Suprapubic skin (tissue), 4 donors: ENCODE measurements around the gene TMEM63A. TPM values are rescaled to one million over a fixed set of nuclear protein-coding genes. Genes with fewer than 3 reads are reported as not detected.

ENCODE experiments used
- DNase-seq, 2 donors: peaks; one replicate each; pipeline ENCODE4 v3.0.0-alpha.2; 2019; ENCODE audit warnings: low spot score in 2 of 2
- H3K27ac ChIP-seq: fragments of 200-600 bp; sonication (generic); one replicate; pipeline ENCODE4 v1.5.1; 2019
- H3K27me3 ChIP-seq: fragments of 200-600 bp; sonication (generic); one replicate; pipeline ENCODE4 v1.5.1; 2019
- H3K36me3 ChIP-seq: fragments of 200-600 bp; sonication (generic); one replicate; pipeline ENCODE4 v1.5.1; 2019
- H3K4me1 ChIP-seq: fragments of 200-600 bp; sonication (generic); one replicate; pipeline ENCODE4 v1.5.1; 2019
- H3K4me3 ChIP-seq: fragments of 200-600 bp; sonication (generic); one replicate; pipeline ENCODE4 v1.5.1; 2019; ENCODE audit warnings: mild to moderate bottlenecking
- H3K9me3 ChIP-seq: fragments of 200-600 bp; sonication (generic); one replicate; pipeline ENCODE4 v1.5.1; 2019
- CTCF ChIP-seq, 2 donors: fragments of 200-600 bp in 1 of 2; fragments of 450-650 bp in 1 of 2; sonication (generic) in 1 of 2; IDR thresholded peaks; one replicate each; pipeline ENCODE4 v1.5.1; 2016 to 2019; ENCODE audit warnings: antibody characterized with exemption in 2 of 2, mild to moderate bottlenecking in 1 of 2, moderate library complexity in 1 of 2
- EP300 ChIP-seq: sonication (generic); formaldehyde crosslinking; IDR thresholded peaks from one replicate; pipeline ENCODE4 v1.6.1; 2017; ENCODE audit warnings: antibody characterized with exemption
- POLR2A ChIP-seq, 2 donors: fragments of 450-650 bp; IDR thresholded peaks; one replicate each; pipeline ENCODE4 v1.6.1; 2017; ENCODE audit warnings: antibody characterized with exemption in 2 of 2, mild to moderate bottlenecking in 2 of 2, moderate library complexity in 2 of 2
- POLR2AphosphoS5 ChIP-seq, 3 donors: sonication (generic); formaldehyde crosslinking; IDR thresholded peaks; one replicate each; pipeline ENCODE4 v1.6.1; 2017; ENCODE audit warnings: antibody characterized with exemption in 3 of 3
- WGBS: methylation state at CpG from one replicate; pipeline ENCODE4 v1.1.5; 2018; 5-methylcytosine and 5-hydroxymethylcytosine counted together
- total RNA-seq, 4 donors: library from RNA; depleted of rRNA; stranded (reverse); fragments of >200 nt; gene quantifications; one replicate each; pipeline ENCODE4 v1.1.0, GENCODE V29; 2016

The TMEM63A gene
- total RNA-seq, 4 donors from 2014 or later, result 32.6 to 162 (median 48.9) TPM

DNA sequence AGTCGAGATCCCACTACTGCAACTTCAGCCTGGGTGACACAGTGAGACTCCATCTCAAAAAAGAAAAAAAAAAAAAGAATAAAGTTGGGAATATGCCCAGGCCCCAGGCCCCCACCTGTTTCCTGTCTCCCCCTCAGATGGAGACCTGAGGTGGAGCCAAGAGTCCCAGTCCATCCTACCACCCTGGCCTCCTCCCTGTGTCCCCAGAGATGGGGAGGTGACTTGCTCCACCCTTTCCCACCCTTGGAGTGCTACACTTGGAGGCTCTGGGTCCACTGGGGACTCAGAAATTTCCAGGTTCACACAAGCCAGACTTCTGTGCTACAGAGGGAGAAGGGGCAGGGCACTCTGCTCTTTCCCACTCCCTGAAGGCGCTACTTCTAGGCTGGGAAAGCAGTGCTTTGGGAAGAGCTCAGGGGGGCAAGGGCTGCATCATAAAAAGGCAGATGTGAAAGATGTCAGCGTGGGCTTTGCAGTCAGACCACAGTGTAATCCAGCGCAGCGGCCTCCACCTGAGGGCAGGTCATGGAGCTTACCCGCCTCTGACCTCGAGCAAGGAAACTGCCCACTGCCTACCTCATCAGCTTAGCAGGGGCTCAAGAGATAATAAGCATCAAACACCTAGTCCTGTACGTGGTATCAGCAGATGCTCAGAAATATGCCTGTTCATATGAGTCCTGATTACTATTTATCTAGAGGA is 13.4 kb downstream of the TMEM63A start:
- Histone ChIP-seq H3K4me3 (no peak overlapping the region), H3K4me1 (no peaks in the 10 kb centered on the region), H3K27ac (no peak overlapping the region), H3K36me3 (peaks cover 94% of the 10 kb centered on the region), H3K27me3 (no peaks in the 10 kb centered on the region), H3K9me3 (no peaks in the 10 kb centered on the region)
- WGBS, result 89% methylated on average over 6 of the region's 8 CpGs
- DNase-seq, result no peak
- no peak for TF ChIP-seq CTCF (IDR thresholded peaks at IDR 0.05)
- no peak for TF ChIP-seq POLR2A (IDR thresholded peaks at IDR 0.05)
- TF ChIP-seq POLR2AphosphoS5 (IDR thresholded peaks at IDR 0.05), result no peak
- no peak for TF ChIP-seq EP300

DNA sequence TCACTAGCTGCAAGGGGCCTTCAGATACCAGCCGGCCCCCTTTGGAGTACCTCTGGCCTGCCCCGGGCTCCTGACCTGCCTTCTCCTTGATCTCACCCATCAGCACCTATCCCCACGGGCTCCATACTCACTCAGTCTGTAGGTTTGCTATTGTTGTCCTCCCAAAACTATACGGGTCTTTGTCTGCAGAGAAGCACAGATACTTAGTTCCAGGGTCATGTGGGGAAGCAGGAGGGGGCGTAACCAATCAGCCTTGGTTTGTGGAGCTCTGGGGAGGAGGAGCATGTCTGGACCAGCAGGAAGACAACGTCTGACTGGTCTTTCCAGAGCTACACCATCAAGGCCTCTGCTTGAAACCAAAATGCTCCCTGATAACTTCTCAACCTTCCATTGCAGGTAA is 15.2 kb downstream of the TMEM63A start:
- 65% methylated on average over 6 of the region's 6 CpGs for WGBS
- no peak for TF ChIP-seq EP300
- no peak for TF ChIP-seq POLR2A (IDR thresholded peaks at IDR 0.05)
- no peak for TF ChIP-seq CTCF (IDR thresholded peaks at IDR 0.05)
- no peak for TF ChIP-seq POLR2AphosphoS5 (IDR thresholded peaks at IDR 0.05)
- DNase-seq, result no peak
- H3K27me3 ChIP-seq, result no peaks in the 10 kb centered on the region
- H3K9me3 ChIP-seq, result no peaks in the 10 kb centered on the region
- peaks cover 99% of the 10 kb centered on the region for H3K36me3 ChIP-seq
- no peaks in the 10 kb centered on the region for H3K4me1 ChIP-seq
- H3K4me3 ChIP-seq, result no peak overlapping the region
- no peak overlapping the region for H3K27ac ChIP-seq

- Histone ChIP-seq H3K4me3 (no peak overlapping the region), H3K9me3 (no peaks in the 10 kb centered on the region), H3K36me3 (peaks cover 99% of the 10 kb centered on the region), H3K27ac (no peak overlapping the region), H3K4me1 (no peaks in the 10 kb centered on the region), H3K27me3 (no peaks in the 10 kb centered on the region)
- DNase-seq, result no peak
- TF ChIP-seq POLR2AphosphoS5 (IDR thresholded peaks at IDR 0.05) (no peak), EP300 (no peak), POLR2A (IDR thresholded peaks at IDR 0.05) (no peak), CTCF (IDR thresholded peaks at IDR 0.05) (no peak)
- 71% methylated on average over 6 of the region's 8 CpGs for WGBS
Observed at GRCh38 chr1:225866061-225866837, 15.9 kb downstream of the TMEM63A start.

- Histone ChIP-seq H3K4me1 (no peaks in the 10 kb centered on the region), H3K27ac (no peak overlapping the region), H3K27me3 (no peaks in the 10 kb centered on the region), H3K9me3 (no peaks in the 10 kb centered on the region), H3K36me3 (peaks cover 99% of the 10 kb centered on the region), H3K4me3 (no peak overlapping the region)
- DNase-seq, result no peak
- WGBS, result 77% methylated on average over 9 of the region's 13 CpGs
- TF ChIP-seq POLR2A (IDR thresholded peaks at IDR 0.05) (no peak), POLR2AphosphoS5 (IDR thresholded peaks at IDR 0.05) (no peak), CTCF (IDR thresholded peaks at IDR 0.05) (no peak), EP300 (no peak)
Observed at GRCh38 chr1:225865514-225865913, 16.7 kb downstream of the TMEM63A start.

- Histone ChIP-seq H3K27ac (no peak overlapping the region), H3K36me3 (peaks cover 98% of the 10 kb centered on the region), H3K4me1 (no peaks in the 10 kb centered on the region), H3K27me3 (no peaks in the 10 kb centered on the region), H3K4me3 (no peak overlapping the region), H3K9me3 (no peaks in the 10 kb centered on the region)
- DNase-seq, result no peak
- no peak for TF ChIP-seq CTCF (IDR thresholded peaks at IDR 0.05)
- TF ChIP-seq POLR2A (IDR thresholded peaks at IDR 0.05), result no peak
- no peak for TF ChIP-seq POLR2AphosphoS5 (IDR thresholded peaks at IDR 0.05)
- TF ChIP-seq EP300, result no peak
- WGBS, result 86% methylated on average over 5 of the region's 5 CpGs
Observed at GRCh38 chr1:225863167-225863566, 19.0 kb downstream of the TMEM63A start.
